Panc1 (cell line): Measurements from ENCODE around the gene FANCC. TPM values are rescaled to one million over a fixed set of nuclear protein-coding genes. Genes with fewer than 3 reads are reported as not detected.
"Not testable (repeated sequence)": the region's sequence is repeated elsewhere in the genome, so short reads cannot be mapped to it uniquely, and the experiment has no call there.

Experiments used
- ATAC-seq: fragments of 200-7000 bp; cut with Tn5 transposase; 2 replicates; pipeline ENCODE4 v1.9.1; 2020; ENCODE audit warnings: mild to moderate bottlenecking, moderate library complexity
- BruUV-seq: library from RNA; stranded (reverse); fragments of 400-500 nt; replicated peaks from 2 replicates; lab custom pipeline; 2021; lab: Mats Ljungman, UMichigan
- CTCF ChIA-PET: fragments of 300-600 bp; sonication (Branson Sonifier 250); formaldehyde crosslinking; loops from one replicate; lab custom pipeline; 2022; ENCODE audit warnings: antibody characterized with exemption; lab: Charles Lee
- POLR2A ChIA-PET: fragments of 300-600 bp; sonication (Branson Sonifier 250); formaldehyde crosslinking; loops from one replicate; lab custom pipeline; 2022; ENCODE audit warnings: antibody characterized with exemption; lab: Charles Lee
- DNase-seq: peaks from one replicate; pipeline ENCODE4 v3.0.0-alpha.2; 2010; ENCODE audit warnings: low read depth, low spot score
- H3K27ac ChIP-seq: 2 replicates; pipeline ENCODE4 v1.5.1; 2011; ENCODE audit warnings: mild to moderate bottlenecking, low read length, inconsistent platforms
- H3K27me3 ChIP-seq: fragments of 200-500 bp; sonication (Bioruptor generic); 2 replicates; pipeline ENCODE4 v1.6.0; 2014; ENCODE audit warnings: low read length, inconsistent platforms; ENCODE audit not compliant: control insufficient read depth, insufficient read depth
- H3K36me3 ChIP-seq: fragments of 200-500 bp; sonication (Bioruptor generic); 2 replicates; pipeline ENCODE4 v1.5.1; 2014; ENCODE audit warnings: inconsistent platforms, mild to moderate bottlenecking, low read length, moderate library complexity; ENCODE audit not compliant: control insufficient read depth, insufficient read depth
- H3K4me1 ChIP-seq: 2 replicates; pipeline ENCODE4 v1.5.1; 2011; ENCODE audit warnings: inconsistent platforms, mild to moderate bottlenecking, low read length, moderate library complexity; ENCODE audit not compliant: control insufficient read depth, insufficient read depth
- H3K4me3 ChIP-seq, 2 experiments: 2 replicates each; pipeline ENCODE4 v1.5.1; 2011 to 2012; ENCODE audit warnings: low read depth in 2 of 2, low read length in 2 of 2, mild to moderate bottlenecking in 2 of 2, inconsistent platforms in 1 of 2, moderate library complexity in 1 of 2
- H3K9me3 ChIP-seq: fragments of 200-500 bp; sonication (Bioruptor generic); 2 replicates; pipeline ENCODE4 v1.5.1; 2014; ENCODE audit warnings: low read depth, mild to moderate bottlenecking, inconsistent platforms, low read length, moderate library complexity; ENCODE audit not compliant: control insufficient read depth, insufficient read depth
- POLR2AphosphoS5 ChIP-seq: IDR thresholded peaks from 2 replicates; pipeline ENCODE4 v1.6.1; 2012; ENCODE audit warnings: mild to moderate bottlenecking, low read depth, low read length, moderate library complexity
- SIN3A ChIP-seq: IDR thresholded peaks from 2 replicates; pipeline ENCODE4 v1.6.1; 2012; ENCODE audit warnings: low read depth, mild to moderate bottlenecking, low read length, moderate library complexity, borderline replicate concordance; ENCODE audit not compliant: insufficient read depth
- TCF7L2 ChIP-seq: IDR thresholded peaks from 2 replicates; pipeline ENCODE4 v1.6.1; 2011; ENCODE audit warnings: mild to moderate bottlenecking, low read depth, low read length, inconsistent platforms
- in situ Hi-C: cut with HindIII; loops from 2 replicates; pipeline ENCODE4 v1.10.0; 2016; ENCODE audit warnings: low sequenced_read_pairs, low pct_unique_long_range_greater_than_20kb
- intact Hi-C: fragments of 100-400 bp; cut with micrococcal nuclease; formaldehyde crosslinking; loops from one replicate; pipeline ENCODE4 v1.10.0; 2022; ENCODE audit not compliant: unreplicated experiment
- total RNA-seq: library from RNA; stranded (reverse); gene quantifications from one replicate; pipeline ENCODE4 v1.2.1, GENCODE V29; 2021; ENCODE audit not compliant: unreplicated experiment
- TF ChIP-seq, protein P1 (sequence below): fragments of 450-650 bp; IDR thresholded peaks from 2 replicates; pipeline ENCODE4 v1.5.1; 2017; ENCODE audit warnings: mild to moderate bottlenecking
- TF ChIP-seq, protein P2 (sequence below), 2 experiments: IDR thresholded peaks; 2 replicates each; pipeline ENCODE4 v1.6.1; 2011 to 2012; ENCODE audit warnings: low read depth in 2 of 2, control low read depth in 1 of 2, low read length in 1 of 2, mild to moderate bottlenecking in 1 of 2, moderate library complexity in 1 of 2; ENCODE audit not compliant: insufficient read depth in 1 of 2

FANCC gene
- total RNA-seq, 1 experiment from 2014 or later, result 17.8 TPM

DNA sequence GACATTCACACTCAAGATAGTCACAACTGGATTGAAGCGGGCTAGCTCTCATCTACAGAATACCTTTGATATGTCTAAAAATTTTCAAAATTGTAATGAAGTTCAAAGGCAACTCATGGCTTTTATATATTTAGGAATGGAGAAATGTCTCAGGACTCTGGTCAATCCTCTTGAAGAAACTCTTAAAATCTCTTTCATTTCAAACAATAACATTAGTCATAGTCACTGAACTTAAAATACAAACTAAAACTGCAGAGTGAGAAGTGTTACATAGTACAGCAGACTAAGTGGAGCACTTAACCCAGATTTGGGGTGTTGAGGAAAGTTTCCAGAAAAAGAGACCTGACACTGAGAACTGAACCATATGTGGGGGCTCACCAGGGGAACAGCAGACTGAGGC is 20.7 kb downstream of the FANCC start:
- ATAC-seq, result no peak
- POLR2A ChIA-PET, result no interaction called here
- Histone ChIP-seq H3K9me3 (no peaks in the 10 kb centered on the region), H3K27me3 (no peaks in the 10 kb centered on the region), H3K4me1 (no peaks in the 10 kb centered on the region), H3K27ac (no peak overlapping the region), H3K36me3 (no peaks in the 10 kb centered on the region), H3K4me3 (no peak overlapping the region)
- BruUV-seq, result no TSS peak
- CTCF ChIA-PET, result no interaction called here
- TF ChIP-seq POLR2AphosphoS5, result no peak
- TF ChIP-seq, protein P1, sequence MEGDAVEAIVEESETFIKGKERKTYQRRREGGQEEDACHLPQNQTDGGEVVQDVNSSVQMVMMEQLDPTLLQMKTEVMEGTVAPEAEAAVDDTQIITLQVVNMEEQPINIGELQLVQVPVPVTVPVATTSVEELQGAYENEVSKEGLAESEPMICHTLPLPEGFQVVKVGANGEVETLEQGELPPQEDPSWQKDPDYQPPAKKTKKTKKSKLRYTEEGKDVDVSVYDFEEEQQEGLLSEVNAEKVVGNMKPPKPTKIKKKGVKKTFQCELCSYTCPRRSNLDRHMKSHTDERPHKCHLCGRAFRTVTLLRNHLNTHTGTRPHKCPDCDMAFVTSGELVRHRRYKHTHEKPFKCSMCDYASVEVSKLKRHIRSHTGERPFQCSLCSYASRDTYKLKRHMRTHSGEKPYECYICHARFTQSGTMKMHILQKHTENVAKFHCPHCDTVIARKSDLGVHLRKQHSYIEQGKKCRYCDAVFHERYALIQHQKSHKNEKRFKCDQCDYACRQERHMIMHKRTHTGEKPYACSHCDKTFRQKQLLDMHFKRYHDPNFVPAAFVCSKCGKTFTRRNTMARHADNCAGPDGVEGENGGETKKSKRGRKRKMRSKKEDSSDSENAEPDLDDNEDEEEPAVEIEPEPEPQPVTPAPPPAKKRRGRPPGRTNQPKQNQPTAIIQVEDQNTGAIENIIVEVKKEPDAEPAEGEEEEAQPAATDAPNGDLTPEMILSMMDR, result no peak
- no peak for TF ChIP-seq TCF7L2
- TF ChIP-seq SIN3A, result no peak
- TF ChIP-seq, protein P2, sequence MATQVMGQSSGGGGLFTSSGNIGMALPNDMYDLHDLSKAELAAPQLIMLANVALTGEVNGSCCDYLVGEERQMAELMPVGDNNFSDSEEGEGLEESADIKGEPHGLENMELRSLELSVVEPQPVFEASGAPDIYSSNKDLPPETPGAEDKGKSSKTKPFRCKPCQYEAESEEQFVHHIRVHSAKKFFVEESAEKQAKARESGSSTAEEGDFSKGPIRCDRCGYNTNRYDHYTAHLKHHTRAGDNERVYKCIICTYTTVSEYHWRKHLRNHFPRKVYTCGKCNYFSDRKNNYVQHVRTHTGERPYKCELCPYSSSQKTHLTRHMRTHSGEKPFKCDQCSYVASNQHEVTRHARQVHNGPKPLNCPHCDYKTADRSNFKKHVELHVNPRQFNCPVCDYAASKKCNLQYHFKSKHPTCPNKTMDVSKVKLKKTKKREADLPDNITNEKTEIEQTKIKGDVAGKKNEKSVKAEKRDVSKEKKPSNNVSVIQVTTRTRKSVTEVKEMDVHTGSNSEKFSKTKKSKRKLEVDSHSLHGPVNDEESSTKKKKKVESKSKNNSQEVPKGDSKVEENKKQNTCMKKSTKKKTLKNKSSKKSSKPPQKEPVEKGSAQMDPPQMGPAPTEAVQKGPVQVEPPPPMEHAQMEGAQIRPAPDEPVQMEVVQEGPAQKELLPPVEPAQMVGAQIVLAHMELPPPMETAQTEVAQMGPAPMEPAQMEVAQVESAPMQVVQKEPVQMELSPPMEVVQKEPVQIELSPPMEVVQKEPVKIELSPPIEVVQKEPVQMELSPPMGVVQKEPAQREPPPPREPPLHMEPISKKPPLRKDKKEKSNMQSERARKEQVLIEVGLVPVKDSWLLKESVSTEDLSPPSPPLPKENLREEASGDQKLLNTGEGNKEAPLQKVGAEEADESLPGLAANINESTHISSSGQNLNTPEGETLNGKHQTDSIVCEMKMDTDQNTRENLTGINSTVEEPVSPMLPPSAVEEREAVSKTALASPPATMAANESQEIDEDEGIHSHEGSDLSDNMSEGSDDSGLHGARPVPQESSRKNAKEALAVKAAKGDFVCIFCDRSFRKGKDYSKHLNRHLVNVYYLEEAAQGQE (IDR thresholded peaks at IDR 0.05; ENCODE audit: insufficient read depth in 1 of 2, low read depth in 2 of 2, low read length in 1 of 2), result no peak
- DNase-seq, result no peak
- intact Hi-C loops (no loop called here), in situ Hi-C loops (no loop called here)

DNA sequence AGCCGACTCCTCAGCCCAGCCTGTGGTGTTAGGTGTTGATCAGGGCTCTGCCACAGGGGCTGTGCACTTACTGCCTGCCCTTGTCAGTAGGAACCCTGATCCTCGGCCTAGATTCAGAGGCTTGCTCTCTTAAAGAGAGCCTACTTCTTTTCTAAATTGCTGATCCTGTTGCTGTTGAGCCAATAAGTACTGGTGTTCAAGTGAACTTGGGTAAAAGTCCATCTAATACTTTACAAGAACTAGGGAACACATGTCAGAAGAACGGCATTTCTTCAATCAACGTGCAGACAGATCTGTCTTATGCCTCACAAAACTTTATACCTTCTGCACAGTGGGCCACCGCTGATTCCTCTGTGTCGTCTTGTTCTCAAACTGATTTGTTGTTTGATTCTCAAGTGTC is 24.2 kb downstream of the FANCC start:
- H3K27ac ChIP-seq, DNase-seq, BruUV-seq, ATAC-seq, CTCF ChIA-PET, POLR2A ChIA-PET, H3K27me3 ChIP-seq, H3K9me3 ChIP-seq, in situ Hi-C loops, H3K4me1 ChIP-seq, H3K4me3 ChIP-seq, H3K36me3 ChIP-seq, intact Hi-C loops: not testable (repeated sequence)

DNA sequence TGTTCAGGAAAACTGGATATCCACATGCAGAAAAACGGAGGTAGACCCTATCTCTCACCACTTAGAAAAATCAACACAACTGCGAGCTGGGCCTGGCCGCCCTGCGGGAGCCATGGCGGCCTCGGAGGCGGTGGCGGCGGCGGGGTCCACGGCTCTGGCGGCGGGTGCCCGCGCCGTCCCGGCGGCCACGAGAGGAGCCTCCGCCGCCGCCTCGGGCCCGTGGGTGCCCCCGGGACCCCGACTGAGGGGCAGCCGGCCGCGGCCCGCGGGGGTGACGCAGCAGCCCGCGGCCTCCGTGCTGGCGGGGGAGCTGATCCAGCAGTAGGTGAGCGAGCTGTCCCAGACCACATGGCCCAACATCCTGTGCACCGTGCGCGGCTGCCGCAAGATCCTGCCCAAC is 25.3 kb downstream of the FANCC start:
- CTCF ChIA-PET, result no interaction called here
- no TSS peak for BruUV-seq
- intact Hi-C loops, result no loop called here
- ATAC-seq (no peak), DNase-seq (no peak)
- Histone ChIP-seq H3K4me1 (no peaks in the 10 kb centered on the region), H3K36me3 (no peaks in the 10 kb centered on the region), H3K27me3 (no peaks in the 10 kb centered on the region), H3K27ac (no peak overlapping the region), H3K4me3 (no peak overlapping the region), H3K9me3 (no peaks in the 10 kb centered on the region)
- no peak for TF ChIP-seq POLR2AphosphoS5
- TF ChIP-seq, protein P1, result no peak
- no peak for TF ChIP-seq TCF7L2
- TF ChIP-seq, protein P2 (IDR thresholded peaks at IDR 0.05; ENCODE audit: insufficient read depth in 1 of 2, low read depth in 2 of 2, low read length in 1 of 2), result no peak
- no peak for TF ChIP-seq SIN3A
- POLR2A ChIA-PET, result no interaction called here
- in situ Hi-C loops, result no loop called here
